Activated CD8-positive, alpha-beta memory T cell treated with anti-CD3 and anti-CD28 coated beads for 4 hours (primary cell): Measurements from ENCODE around the gene BAHCC1.
"Not testable (repeated sequence)": the region's sequence is repeated elsewhere in the genome, so short reads cannot be mapped to it uniquely, and the experiment has no call there.

ENCODE experiments used
- DNase-seq, 2 donors: peaks; one replicate each; pipeline ENCODE4 v3.0.0-alpha.2; 2020; ENCODE audit warnings: low read depth in 2 of 2

BAHCC1 gene

DNA sequence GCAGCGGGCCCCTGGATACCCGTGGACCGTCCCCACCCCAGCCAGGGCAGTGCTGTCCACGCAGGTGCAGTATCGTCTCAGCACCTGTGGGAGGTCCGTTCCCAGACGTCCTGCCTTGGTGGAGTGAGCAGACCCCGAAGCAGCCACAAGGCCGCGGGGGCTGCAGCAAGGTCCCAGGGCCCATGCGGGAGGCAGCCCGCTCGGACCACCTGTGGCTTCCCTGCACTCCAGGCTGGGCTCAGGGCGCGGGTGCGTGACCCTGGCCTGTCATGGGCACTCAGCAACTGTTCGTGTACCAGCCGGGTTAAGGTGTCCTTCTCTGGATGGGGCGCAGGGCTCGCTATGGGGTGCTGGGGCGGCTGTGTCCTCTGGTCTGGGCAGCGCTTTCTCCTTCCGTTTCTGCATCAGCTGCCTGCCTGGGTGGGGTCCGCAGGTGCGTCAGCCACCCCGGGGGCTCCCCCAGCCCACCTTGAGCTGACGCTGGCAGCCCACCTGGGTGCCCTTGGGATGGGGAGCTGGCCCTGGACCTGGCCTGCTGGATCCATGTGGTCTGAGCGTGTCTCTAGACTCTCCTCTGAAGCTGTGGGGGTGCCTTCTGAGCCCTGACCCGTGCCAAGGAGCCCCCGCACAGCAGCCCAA lies 18.4 kb downstream of the BAHCC1 start:
- DNase-seq: no peak

DNA sequence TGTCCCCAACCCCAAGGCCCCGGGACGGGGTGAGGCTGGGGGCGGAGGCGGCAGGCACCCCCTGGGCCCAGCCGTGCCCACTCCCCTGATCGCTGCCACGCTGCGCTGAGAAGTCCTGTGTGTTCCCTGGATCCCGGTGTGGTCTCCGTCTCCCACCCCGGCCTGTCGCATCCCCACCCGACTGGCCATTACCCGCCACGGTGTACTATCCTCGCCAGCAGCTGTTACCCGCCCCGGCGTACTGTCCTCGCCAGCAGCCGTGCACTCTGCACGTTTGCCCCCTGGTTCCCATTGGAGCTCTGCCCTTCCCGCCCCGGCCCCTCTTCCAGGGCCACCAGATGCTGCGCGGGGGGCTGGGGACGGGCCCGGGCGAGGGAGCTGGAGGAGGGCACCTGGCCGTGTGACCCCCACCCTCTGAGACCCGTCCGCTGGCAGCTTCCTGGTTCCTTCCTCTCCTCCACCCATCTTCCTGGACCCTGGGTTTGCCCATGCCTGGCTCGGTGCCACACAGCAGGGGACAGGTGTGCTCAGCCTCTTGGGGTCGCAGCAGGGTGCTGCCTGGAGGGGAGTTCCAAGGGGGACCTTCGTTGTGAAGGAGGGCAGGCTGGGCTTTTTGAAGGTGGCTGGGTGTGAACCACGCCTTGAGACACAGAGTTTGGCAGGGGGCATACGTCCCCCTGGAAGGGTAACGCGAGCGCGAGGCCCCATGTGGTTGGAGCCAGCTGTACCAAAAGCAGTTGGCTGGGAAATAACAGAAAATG lies 19.7 kb downstream of the BAHCC1 start:
- no peak for DNase-seq

DNA sequence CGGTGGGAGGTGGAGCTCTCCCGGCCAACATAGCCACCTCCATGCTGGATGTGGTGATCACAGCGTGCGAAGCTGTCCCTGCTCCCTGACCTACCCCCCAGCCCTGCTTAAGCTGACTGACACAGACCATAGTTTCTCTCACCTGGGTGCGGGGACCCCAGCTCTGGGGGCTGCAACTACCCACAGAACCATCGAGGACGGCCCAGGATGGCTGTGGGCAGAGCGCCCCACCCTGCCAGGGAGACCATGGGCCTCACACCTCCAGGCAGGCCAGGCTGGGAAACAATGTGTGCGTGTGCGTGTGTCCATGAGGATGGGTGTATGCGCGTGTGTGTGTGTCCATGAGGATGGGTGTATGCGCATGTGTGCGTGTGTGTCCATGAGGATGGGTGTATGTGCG lies 20.4 kb downstream of the BAHCC1 start:
- no peak for DNase-seq

DNA sequence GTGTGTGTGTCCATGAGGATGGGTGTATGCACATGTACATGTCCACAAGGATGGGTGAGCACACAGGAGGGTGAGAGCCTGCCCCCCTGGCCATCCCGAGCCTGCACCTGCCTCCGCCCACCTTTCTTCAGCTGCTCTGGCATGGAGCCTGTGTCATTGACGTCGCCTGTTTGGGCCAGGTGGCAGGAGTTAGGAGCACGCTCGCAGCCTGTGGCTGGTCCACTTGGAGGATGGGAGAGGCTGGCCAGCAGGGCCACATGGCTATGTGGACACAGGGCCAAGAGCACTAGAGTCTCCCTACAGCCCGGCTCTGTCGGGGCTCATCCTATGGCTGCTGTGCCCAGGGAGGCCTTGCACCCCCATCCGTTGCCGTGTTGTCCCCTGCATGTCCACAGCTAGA lies 21.4 kb downstream of the BAHCC1 start:
- no peak for DNase-seq

DNA sequence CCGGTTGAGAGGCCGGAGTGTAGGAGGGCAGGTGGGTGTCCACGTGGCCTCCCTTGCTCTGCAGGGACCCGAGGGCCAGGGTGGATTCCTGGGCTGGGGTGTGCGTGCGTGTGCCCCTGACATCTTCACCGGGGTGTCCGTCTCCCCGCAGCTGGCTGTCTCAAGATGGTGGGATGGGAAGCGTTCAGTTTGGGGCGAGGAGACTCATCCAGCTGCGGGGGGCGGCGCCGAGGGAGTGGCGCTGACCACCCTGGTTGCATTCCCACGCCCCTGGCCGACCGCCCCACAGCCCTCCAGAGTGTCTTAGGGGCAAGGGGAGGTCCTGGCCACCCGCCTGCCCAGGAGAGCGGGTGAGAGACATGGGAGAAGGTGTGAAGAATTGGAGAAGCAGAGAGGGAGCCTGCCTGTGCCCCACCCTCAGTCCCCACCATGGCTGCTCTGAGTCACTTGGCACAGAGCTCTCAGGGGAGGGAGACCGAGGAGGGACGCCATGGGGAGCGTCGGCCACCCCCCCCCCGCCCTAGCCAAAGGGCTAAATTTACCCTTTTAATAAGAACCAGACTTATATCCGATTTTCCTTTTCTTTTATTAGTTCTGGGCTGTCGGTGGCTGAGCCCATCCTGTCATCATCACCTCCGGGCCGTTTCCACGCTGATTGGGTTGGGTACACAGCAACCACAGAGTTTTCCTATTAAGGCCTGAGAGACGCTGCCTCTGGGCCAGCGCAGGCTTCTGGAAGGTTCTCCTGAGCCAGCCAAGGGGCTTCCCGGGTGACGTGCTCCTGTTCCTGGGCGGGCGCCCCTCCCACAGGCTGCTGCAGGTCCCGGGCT lies 22.0 kb downstream of the BAHCC1 start:
- DNase-seq: no peak

DNA sequence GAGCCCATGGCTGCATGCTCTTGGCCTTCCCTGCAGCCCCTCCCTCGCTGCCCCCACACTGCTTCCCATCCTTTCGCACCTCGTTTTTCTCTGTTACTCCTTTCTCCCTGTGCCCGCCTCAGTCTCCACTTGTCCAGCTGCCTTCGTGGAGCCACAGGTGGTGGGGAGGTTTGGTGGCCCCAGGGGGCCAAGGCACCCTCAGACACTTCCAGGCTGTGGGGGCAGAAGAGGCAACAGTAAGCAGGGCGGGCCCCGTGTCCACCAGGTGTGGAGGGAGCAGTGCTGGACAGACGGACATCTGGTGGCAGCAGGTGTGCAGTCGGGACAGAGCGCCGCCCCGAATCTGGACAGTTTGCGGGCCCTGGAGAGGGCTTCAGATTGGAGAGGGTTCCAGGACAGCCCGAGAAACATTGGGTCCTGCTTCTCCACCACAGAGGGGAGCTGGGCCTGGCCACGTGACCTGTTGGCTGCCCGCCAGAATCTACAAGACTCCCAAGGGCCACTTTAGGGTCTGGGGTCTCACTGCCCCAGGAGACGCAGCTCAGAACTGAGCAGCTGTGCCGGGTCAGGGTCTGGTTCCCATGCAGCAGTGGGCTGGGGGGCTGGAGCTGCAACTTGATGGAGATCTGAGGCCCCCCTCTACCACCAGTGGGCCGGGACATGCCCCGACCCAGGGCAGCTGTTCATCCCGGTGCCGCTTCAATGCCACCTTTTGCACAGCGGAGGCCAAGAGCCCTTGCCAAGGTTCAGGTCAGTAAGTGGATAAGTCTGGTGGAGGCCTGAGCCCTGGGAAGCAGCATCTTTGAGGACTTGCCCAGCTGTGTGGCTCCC lies 22.8 kb downstream of the BAHCC1 start:
- DNase-seq: no peak

DNA sequence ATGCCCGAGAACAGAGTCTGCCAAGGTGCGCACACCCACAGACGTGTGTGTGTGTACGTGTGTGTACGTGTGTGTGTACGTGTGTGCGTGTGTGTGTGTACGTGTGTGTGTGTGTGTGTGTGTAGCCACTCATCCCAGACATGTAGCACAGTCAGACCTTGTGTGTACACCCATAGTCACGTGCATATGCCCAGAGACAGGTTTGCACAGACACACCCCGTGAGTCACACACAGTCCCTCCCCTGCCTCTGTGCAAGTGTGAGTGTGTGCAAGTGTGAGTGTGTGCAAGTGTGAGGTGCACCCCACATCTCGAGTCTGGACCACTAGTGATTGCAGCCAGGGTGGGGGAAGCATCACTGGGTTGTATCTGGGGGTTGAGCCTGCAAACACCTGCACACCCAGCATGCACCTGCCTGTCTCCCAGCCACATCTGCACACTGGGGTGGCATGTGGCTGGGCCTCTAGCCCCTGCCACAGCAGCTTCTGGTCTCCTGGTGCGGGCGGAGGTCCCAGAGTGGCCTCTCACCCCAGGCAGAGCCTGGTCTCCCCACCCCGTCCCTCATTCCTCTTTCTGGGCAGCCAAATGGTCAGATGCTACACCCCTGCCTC lies 23.6 kb downstream of the BAHCC1 start:
- DNase-seq: no peak

DNA sequence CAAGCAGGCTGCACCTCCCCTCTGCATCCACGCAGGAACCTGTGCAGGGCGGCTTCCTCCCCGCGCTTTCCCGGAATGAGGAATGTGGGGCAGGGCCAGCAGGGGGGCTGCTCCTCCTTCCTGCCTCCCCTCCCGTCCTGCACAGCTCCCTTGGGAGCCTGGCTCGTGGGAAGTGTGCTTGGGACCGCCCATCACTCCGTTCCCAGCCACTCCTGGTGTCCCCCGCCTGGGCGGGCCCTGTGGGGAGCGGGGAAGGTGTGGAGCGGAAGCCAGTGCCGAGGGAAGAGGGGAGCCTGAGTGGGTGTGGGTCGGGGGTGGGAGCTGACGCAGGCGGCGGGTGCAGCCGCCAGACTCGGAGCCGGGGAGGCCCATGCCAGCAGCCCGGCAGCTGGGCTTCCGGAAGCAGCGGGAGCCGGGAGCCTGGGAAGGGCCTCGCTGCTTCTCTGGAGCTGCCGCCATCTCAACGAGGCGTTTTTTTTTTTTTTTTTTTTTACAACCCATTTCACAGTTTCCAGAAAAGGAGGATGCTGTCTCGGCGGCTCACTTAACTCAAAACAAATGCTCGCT lies 24.1 kb downstream of the BAHCC1 start:
- no peak for DNase-seq

DNA sequence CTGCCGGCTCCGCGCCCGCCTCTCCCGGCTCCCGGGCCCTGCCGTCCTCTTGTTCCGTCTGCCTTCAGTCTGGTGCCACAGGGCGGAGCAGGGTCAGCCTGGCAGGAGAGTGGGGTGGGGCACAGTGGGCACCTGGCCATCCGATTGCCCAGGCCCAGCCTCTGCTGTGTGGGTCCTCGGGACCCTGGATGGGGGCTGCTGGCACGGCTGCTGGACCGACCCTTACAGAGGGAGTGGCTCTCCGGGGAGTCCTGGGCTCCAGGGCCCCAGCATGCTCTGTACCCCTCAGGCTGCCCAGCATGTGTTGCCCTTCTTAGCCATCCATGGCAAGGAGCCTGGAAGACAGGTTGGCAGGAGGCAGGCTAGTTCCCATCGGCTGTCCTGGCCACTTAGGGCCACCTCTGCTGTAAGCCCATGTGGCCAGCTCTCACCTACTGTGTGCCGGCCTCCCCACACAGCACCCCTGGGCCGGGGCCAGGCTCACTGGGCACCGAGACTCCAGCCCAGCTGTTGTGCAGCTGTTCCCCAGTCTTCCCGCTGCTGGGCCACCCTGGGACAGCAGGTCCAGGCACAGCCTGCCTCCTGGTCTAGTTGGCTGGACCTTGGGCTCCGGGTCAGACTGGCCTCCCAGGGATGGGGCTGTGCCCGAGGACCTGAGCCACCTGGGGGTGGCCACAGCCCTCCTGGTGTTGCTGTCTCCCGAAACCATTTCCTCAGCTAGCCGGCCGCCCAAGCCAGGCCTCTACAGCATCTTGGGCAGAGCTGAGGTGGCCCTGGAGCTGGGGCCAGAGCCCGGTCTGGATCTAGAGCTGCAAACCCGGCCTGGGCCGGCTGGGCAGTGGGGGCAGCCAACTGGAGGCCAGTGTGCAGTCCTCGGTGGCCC lies 24.9 kb downstream of the BAHCC1 start:
- no peak for DNase-seq

DNA sequence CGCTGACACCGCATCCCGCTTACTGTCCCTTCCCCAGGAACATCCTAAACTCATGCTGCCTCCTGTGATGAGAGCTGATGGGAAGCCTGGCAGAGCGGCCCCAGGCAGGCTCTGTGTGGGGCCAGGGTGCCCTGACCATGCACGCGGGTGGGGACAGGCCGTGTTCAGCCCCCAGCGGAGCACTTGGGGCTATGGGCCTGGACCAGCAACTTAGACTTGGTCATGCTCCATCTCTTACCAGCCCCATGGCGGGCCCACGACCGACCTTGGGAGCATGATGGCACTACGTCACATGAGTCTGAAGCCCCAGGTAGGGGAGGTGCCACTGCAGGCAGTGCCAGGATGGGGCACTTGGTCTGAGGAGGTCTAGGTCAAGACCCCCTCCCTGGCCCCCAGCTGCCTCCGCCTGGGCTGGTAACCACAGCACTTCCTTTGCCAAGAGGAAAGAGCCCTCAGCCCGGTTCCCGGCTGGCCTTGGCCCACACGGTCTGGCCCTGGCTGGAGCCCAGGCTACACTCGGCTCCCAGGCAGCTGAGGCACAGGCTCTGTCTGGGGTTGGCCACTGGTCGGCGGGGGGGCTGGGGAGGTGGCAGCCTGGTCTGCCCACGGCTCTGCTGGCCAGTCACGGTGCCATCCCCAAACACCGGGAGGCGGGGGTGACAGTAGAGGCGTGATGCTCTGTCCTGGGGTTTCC lies 25.7 kb downstream of the BAHCC1 start:
- DNase-seq: no peak

DNA sequence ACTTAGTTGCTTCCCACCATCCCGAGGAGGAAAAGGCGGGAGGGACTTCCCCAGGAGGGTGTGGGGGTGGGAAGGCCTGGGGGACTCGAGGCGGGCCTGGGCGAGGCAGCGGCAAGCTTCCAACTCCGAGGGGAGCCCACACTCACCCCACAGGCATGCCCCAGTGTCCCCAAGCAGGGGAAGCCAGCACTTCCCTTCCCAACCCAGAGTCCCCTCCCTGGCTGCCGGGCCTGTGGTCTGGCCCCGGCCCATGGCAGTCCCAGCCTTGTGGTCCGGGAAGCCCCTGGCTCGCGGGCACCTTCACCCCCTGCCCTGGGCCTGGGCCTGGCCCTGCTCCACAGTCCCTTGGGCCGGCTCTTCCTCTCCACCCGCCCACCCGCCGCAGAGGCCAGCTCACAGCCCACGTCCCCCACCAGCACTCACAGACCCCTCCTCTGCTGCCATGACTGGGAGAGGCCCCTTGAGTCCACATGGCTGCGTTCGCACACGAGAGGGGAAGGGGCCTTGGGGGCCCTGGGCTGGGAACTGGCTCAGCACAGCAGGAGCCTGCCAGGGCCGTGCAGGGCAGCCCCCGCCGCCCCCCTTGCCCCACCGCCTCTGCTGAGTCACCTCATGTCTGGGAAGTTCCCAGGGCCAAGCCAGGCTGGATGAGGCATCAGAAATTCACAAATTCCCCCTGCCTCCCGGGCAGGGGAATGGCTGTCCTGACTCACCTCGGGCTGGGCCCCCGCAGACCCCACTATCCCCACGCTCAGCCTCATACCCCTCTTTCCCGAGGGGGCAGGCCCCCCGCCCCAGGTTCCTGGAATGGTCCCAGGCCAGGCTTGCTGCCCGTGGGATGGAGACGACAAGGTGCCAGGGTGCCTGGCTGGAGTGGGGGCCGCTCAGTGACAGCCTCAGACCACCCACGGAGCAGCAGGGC lies 27.8 kb downstream of the BAHCC1 start:
- no peak for DNase-seq

DNA sequence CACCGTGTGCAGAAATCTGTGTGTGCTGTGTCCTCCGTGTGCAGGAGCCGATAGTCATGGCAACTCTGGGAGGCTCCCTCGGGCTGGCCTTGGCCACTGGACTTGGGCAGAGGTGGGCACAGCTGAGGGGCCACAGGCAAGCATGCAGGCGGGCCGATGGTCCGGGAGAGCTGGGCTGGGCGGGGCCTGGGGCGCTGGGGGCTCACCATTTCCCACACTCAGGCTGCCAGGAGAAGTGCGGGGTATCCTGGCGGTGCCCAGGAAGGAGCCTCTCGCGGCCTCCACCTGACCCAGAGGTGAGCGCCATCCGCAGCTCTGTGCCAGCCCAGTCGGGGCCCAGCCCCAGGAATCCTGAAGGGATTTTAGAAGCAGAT lies 28.4 kb downstream of the BAHCC1 start:
- no peak for DNase-seq

DNA sequence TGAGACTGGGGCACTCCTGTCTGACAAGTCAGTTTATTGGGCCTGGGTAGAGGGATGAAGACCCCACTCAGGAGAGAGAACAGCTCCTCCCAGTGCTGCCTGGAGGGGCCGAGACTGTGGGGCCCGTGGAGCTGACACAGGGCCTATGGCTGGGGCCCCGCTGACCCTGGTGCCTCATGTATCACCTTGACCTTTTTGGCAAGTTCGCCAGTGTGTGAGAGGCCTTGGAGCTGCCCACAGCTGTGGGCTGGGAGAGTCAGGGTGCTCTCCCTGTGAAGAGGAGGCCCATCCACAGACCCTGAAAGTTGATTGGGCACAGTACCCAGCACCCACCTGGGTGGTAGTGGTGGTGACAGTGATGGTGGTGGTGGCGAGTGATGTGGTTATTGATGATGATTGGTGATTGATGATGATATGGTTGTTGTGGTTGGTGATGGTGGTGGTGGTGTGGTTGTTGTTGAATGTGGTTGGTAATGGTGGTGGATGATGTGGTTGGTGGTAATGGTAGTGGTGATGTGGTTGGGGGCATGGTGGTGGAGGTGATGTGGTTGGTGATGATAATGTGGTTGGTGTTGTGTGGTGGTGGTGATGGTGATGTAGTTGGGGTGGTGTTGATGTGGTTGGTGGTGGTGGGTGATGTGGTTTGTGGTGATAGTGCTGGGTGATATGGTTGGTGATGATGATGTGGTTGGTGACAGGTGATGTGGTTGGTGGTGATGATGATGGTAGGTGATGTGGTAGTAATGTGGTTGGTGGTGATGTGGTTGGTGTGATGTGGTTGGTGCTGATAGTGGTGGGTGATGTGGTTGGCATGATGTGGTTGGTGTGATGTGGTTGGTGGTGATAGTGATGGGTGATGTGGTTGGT lies 29.1 kb downstream of the BAHCC1 start:
- DNase-seq: no peak

DNA sequence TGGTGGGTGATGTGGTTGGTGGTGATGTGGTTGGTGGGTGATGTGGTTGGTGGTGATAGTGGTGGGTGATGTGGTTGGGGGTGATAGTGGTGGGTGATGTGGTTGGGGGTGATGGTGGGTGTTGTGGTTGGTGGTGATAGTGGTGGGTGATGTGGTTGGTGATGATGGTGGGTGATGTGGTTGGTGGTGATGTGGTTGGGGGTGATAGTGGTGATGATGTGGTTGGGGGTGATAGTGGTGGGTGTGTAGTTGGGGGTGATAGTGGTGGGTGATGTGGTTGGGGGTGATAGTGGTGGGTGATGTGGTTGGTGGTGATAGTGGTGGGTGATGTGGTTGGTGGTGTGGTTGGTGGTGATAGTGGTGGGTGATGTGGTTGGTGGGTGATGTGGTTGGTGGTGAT lies 29.8 kb downstream of the BAHCC1 start:
- not testable (repeated sequence) for DNase-seq

DNA sequence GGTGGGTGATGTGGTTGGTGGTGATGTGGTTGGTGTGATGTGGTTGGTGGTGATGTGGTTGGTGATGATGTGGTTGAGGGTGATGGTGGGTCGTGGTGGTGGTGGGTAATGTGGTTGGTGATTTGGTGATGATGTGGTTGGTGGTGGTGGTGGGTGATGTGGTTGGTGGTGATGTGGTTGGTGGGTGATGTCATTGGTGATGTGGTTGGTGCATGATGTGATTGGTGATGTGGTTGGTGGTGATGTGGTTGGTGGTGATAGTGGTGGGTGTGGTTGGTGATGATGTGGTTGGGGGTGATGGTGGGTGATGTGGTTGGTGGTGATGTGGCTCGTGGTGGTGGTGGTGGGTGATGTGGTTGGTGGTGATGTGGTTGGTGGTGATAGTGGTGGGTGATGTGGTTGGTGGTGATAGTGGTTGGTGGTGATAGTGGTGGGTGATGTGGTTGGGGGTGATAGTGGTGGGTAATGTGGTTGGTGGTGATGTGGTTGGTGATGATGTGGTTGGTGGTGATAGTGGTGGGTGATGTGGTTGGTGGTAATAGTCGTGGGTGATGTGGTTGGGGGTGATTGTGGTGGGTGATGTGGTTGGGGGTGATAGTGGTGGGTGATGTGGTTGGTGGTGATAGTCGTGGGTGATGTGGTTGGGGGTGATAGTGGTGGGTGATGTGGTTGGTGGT lies 30.6 kb downstream of the BAHCC1 start:
- DNase-seq: peak in 1 of 2 donors; percentile 16

DNA sequence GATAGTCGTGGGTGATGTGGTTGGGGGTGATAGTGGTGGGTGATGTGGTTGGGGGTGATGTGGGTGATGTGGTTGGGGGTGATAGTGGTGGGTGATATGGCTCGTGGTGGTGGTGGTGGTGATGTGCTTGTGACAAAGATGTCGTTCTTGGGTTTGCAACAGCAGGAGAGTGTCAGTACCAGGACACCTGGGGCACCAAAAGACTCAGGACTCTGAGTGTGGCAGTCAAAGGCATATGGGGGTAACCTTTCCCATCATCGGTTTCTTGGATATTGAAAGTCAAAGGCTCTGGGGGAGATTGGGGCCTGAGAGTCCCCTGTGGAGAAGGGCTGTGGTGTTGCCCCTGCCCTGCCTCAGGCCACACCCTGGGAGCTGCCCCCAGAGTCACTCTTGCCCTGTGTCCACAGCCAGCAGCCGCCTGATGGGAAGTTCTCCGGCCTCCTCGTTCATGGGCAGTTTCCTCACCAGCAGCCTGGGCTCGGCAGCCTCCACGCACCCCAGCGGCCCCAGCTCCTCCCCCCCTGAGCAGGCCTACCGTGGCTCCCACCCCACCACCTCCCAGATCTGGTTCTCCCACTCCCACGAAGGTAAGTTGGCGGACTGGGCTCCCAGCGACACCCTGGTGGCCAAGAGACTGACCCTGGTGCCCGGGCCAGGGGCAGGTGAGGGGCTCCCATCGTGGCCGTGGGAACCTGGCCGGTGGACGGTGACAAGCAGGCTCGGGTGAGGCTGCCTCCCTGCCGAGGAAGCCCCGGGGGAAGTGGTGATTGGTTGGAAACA lies 31.3 kb downstream of the BAHCC1 start:
- no peak for DNase-seq
